Heart right ventricle (tissue), 16 donors: ENCODE measurements around the gene DPF3. TPM values are rescaled to one million over a fixed set of nuclear protein-coding genes. Genes with fewer than 3 reads are reported as not detected.

ENCODE experiments used
- ATAC-seq, 8 donors: fragments of 200-7000 bp; cut with Tn5 transposase; one replicate each; pipeline ENCODE4 v1.9.1; 2020; ENCODE audit warnings: mild to moderate bottlenecking in 8 of 8, moderate library complexity in 8 of 8, moderate number of reproducible peaks in 1 of 8
- DNase-seq, 2 donors: peaks; one replicate each; pipeline ENCODE4 v3.0.0-alpha.2; 2020
- H3K27ac ChIP-seq, 10 donors: fragments of 200-600 bp; sonication (generic) in 2 of 10; one replicate each; pipeline versions ENCODE4 v1.5.0 to v1.8.0; 2020 to 2022; ENCODE audit warnings: mild to moderate bottlenecking in 3 of 10
- H3K27me3 ChIP-seq, 7 donors: fragments of 200-600 bp; one replicate each; pipeline ENCODE4 v1.8.0; 2021 to 2022; ENCODE audit warnings: mild to moderate bottlenecking in 2 of 7
- H3K36me3 ChIP-seq, 9 donors: fragments of 200-600 bp; sonication (generic) in 1 of 9; one replicate each; pipeline versions ENCODE4 v1.5.0 to v1.8.0; 2020 to 2022; ENCODE audit warnings: mild to moderate bottlenecking in 2 of 9
- H3K4me1 ChIP-seq, 9 donors: fragments of 200-600 bp; sonication (generic) in 1 of 9; one replicate each; pipeline versions ENCODE4 v1.5.0 to v1.8.0; 2020 to 2022; ENCODE audit warnings: mild to moderate bottlenecking in 4 of 9
- H3K4me3 ChIP-seq, 10 donors: fragments of 200-600 bp; sonication (generic) in 2 of 10; one replicate each; pipeline versions ENCODE4 v1.5.0 to v1.8.0; 2020 to 2022; ENCODE audit warnings: mild to moderate bottlenecking in 7 of 10, moderate library complexity in 2 of 10
- H3K9me3 ChIP-seq, 11 donors: fragments of 200-600 bp in 10 of 11; sonication (generic) in 2 of 11; one replicate each; pipeline versions ENCODE4 v1.5.0 to v1.8.0; 2013 to 2022; ENCODE audit warnings: mild to moderate bottlenecking in 2 of 11, control low read depth in 1 of 11, moderate library complexity in 1 of 11
- CTCF ChIP-seq, 9 donors: fragments of 200-600 bp; sonication (generic) in 2 of 9; IDR thresholded peaks; one replicate each; pipeline versions ENCODE4 v1.5.0 to v1.8.0; 2021 to 2022; ENCODE audit warnings: antibody characterized with exemption in 9 of 9, mild to moderate bottlenecking in 5 of 9, moderate library complexity in 1 of 9
- WGBS, 2 donors: extraction: QIAGEN DNeasy Blood & Tissue Kit; methylation state at CpG; one replicate each; pipeline ENCODE4 v1.1.7; 2013; ENCODE audit warnings: inconsistent platforms in 1 of 2; 5-methylcytosine and 5-hydroxymethylcytosine counted together
- intact Hi-C, 10 donors: fragments of 100-400 bp; cut with DNase I; formaldehyde crosslinking; loops; one replicate each; pipeline versions ENCODE4 v1.11.1 to v1.14.2; 2022
- polyA plus RNA-seq, 2 donors: library from polyadenylated mRNA; stranded (reverse); fragments of 200-250 nt; gene quantifications; one replicate each; pipeline ENCODE4 v1.2.3, GENCODE V29; 2013
- total RNA-seq, 10 donors: library from RNA; stranded (reverse); fragmentation: NEBNext Ultra II Directional in 3 of 10; extraction: Animal tissue kit (Norgen Biotek cat#: 25700) in 3 of 10; gene quantifications; one replicate each; pipeline versions ENCODE4 v1.2.1 to v1.2.4, GENCODE V29; 2021 to 2023
- donor health status: Arrhythmogenic right ventricular cardiomyopathy.
- donor health status: ischemic (EF 13 %, LVEDD 7.1; RV severe dilation, severe dysfunction).
- donor health status: healthy with polysubstance abuse.
- donor health status: DM: no; HTN: yes; CAD: no.
- donor health status: DM: no; HTN: no; CAD: no.
- donor health status: ischemic (EF 25% LVEDD 6.9; RV normal size, moderate dysfunction).
- donor health status: ischemic (EF 25% LVEDD 5.7; RV mildly dilated, moderate dysfunction).
- donor health status: healthy.
- donor health status: DM: yes; HTN: yes; CAD: no.
- donor health status: Ischemic cardiomyopathy.
- donor health status: ischemic (EF 35%, LVEDD 5.7; RV mildly dilated, moderate dysfunction).
- donor health status: nonischemic (EF 11% LVEDD 7.7; RV severe dilation, severe dysfunction).
- donor health status: DM: yes; HTN: yes; CAD: no.
- donor health status: PGD.
- donor health status: ischemic (EF 29% LVEDD 5.4; RV normal size, mild dysfunction).
- donor health status: nonischemic (EF 23%, LVEDD 6.1; RV moderate dilation, normal function).

The DPF3 gene
- total and polyA plus RNA-seq, 12 donors = 3.8 to 52.3 (median 35.6) TPM

- TF ChIP-seq CTCF (IDR thresholded peaks at IDR 0.05) = no peak
- Histone ChIP-seq H3K27me3 (no peaks in the 10 kb centered on the region), H3K4me1 (peaks cover 0 to under 1% (median 0%) of the 10 kb centered on the region in 9 donors), H3K4me3 (no peak overlapping the region), H3K9me3 (no peaks in the 10 kb centered on the region), H3K36me3 (peaks cover 0 to 3% (median 0%) of the 10 kb centered on the region in 9 donors), H3K27ac (no peak overlapping the region)
- intact Hi-C loops = no loop called here
- ATAC-seq = no peak
- 88 to 95% methylated on average over 7 of the region's 7 CpGs for WGBS, 2 donors
- no peak for DNase-seq
These were observed 39.0 kb upstream of the DPF3 start for GRCh38 chr14:72932893-72933292.

- intact Hi-C loops = no loop called here
- H3K36me3 ChIP-seq = no peaks in the 10 kb centered on the region
- H3K9me3 ChIP-seq = no peaks in the 10 kb centered on the region
- no peak for TF ChIP-seq CTCF (IDR thresholded peaks at IDR 0.05)
- H3K27ac ChIP-seq = no peak overlapping the region
- WGBS, 2 donors = 92% methylated on average over 43 of the region's 43 CpGs
- no peaks in the 10 kb centered on the region for H3K27me3 ChIP-seq
- no peak for ATAC-seq
- H3K4me3 ChIP-seq = peak overlapping the region in 3 of 10 donors; percentile 11 to 36 (median 19)
- DNase-seq = no peak
- peaks cover 0 to 20% (median 12%) of the 10 kb centered on the region in 9 donors for H3K4me1 ChIP-seq
These were observed 35.6 kb upstream of the DPF3 start for GRCh38 chr14:72929316-72930080.

GRCh38 chr14:72928872-72929271 is 35.0 kb upstream of the DPF3 start:
- intact Hi-C loops = no loop called here
- H3K27ac ChIP-seq = no peak overlapping the region
- DNase-seq = no peak
- no peak for ATAC-seq
- no peaks in the 10 kb centered on the region for H3K27me3 ChIP-seq
- no peak for TF ChIP-seq CTCF (IDR thresholded peaks at IDR 0.05)
- peaks cover 0 to 23% (median 12%) of the 10 kb centered on the region in 9 donors for H3K4me1 ChIP-seq
- peak overlapping the region in 1 of 10 donors; percentile 36 for H3K4me3 ChIP-seq
- no peaks in the 10 kb centered on the region for H3K36me3 ChIP-seq
- no peaks in the 10 kb centered on the region for H3K9me3 ChIP-seq
- WGBS, 2 donors = 87 to 92% methylated on average over 20 to 21 of the region's 21 CpGs

GRCh38 chr14:72926292-72927028 is 32.6 kb upstream of the DPF3 start, which contains the start of gene DCAF4:
Gene DCAF4, plus strand, starts transcription at chr14:72926464. Its CDS starts 11,515 bp downstream, at chr14:72937979.
- intact Hi-C loops = no loop called here
- TF ChIP-seq CTCF (IDR thresholded peaks at IDR 0.05) = no peak
- WGBS, 2 donors = 0 to 1% methylated on average over 59 of the region's 59 CpGs
- peak; percentile 93 to 97 for DNase-seq
- no peaks in the 10 kb centered on the region for H3K36me3 ChIP-seq
- no peaks in the 10 kb centered on the region for H3K9me3 ChIP-seq
- peaks cover 0 to 23% (median 12%) of the 10 kb centered on the region in 9 donors for H3K4me1 ChIP-seq
- H3K27me3 ChIP-seq = no peaks in the 10 kb centered on the region
- H3K27ac ChIP-seq = peak within 1 kb of the TSS in 9 of 10 donors; percentile 26 to 74 (median 57)
- ATAC-seq = peak; percentile 97 to 99 (median 98)
- H3K4me3 ChIP-seq = peak within 1 kb of the TSS; percentile 52 to 94 (median 78)
